GM12891 (cell line): ENCODE measurements around the gene ADGRG1.

Experiments
- DNase-seq: peaks from one replicate; pipeline ENCODE4 v3.0.0; 2011; ENCODE audit warnings: low spot score; ENCODE audit not compliant: insufficient read length
- FAIRE-seq: peaks from 2 replicates; lab custom pipeline; 2011; peaks lifted over from hg19 to GRCh38; lab: Jason Lieb, UNC
- PAX5 ChIP-seq: IDR thresholded peaks from 2 replicates; pipeline ENCODE4 v1.6.1; 2011; ENCODE audit warnings: low read length, moderate library complexity, mild to moderate bottlenecking; ENCODE audit not compliant: insufficient read depth, severe bottlenecking
- POLR2A ChIP-seq: IDR thresholded peaks from 2 replicates; pipeline ENCODE4 v1.6.1; 2011; ENCODE audit warnings: low read depth, low read length, control low read depth
- POLR2AphosphoS5 ChIP-seq: IDR thresholded peaks from 2 replicates; pipeline ENCODE4 v1.6.1; 2011; ENCODE audit warnings: low read depth, low read length, control low read depth
- POU2F2 ChIP-seq: IDR thresholded peaks from 2 replicates; pipeline ENCODE4 v1.6.1; 2011; ENCODE audit warnings: low read depth, mild to moderate bottlenecking, control low read depth, low read length, moderate library complexity
- SPI1 ChIP-seq: IDR thresholded peaks from 2 replicates; pipeline ENCODE4 v1.6.1; 2011; ENCODE audit warnings: low read depth, low read length, control low read depth
- TAF1 ChIP-seq: IDR thresholded peaks from 2 replicates; pipeline ENCODE4 v1.6.1; 2011; ENCODE audit warnings: low read depth, low read length, control low read depth

The ADGRG1 gene

GRCh38 chr16:57661936-57662906, 33.8 kb downstream of the ADGRG1 start:
- DNase-seq (no peak), FAIRE-seq (no peak)
- TF ChIP-seq PAX5 (no peak), POU2F2 (no peak), SPI1 (no peak), TAF1 (no peak), POLR2AphosphoS5 (no peak), POLR2A (no peak)

GRCh38 chr16:57663436-57663835, 35.0 kb downstream of the ADGRG1 start:
- FAIRE-seq, result no peak
- TF ChIP-seq POLR2A (no peak), TAF1 (no peak)
- DNase-seq, result no peak

- no peak for TF ChIP-seq SPI1
- TF ChIP-seq PAX5, result no peak
- TF ChIP-seq POLR2AphosphoS5, result no peak
- no peak for TF ChIP-seq TAF1
- no peak for TF ChIP-seq POLR2A
- no peak for TF ChIP-seq POU2F2
- FAIRE-seq (no peak), DNase-seq (no peak)
These were observed 35.7 kb downstream of the ADGRG1 start for GRCh38 chr16:57663917-57664661.

GRCh38 chr16:57664662-57665025, 36.2 kb downstream of the ADGRG1 start:
- TF ChIP-seq SPI1 (no peak), TAF1 (no peak), POLR2AphosphoS5 (no peak), POU2F2 (no peak), POLR2A (no peak), PAX5 (no peak)
- no peak for FAIRE-seq
- no peak for DNase-seq

- no peak for TF ChIP-seq POLR2A
- no peak for TF ChIP-seq TAF1
- no peak for TF ChIP-seq PAX5
- TF ChIP-seq POLR2AphosphoS5, result no peak
- TF ChIP-seq SPI1, result no peak
- TF ChIP-seq POU2F2, result no peak
- DNase-seq (no peak), FAIRE-seq (no peak)
These were observed 37.1 kb downstream of the ADGRG1 start for GRCh38 chr16:57665541-57665940.

- no peak for FAIRE-seq
- DNase-seq, result no peak
- TF ChIP-seq POLR2AphosphoS5 (no peak), POU2F2 (no peak), TAF1 (no peak), SPI1 (no peak), PAX5 (no peak), POLR2A (no peak)
These were observed 38.1 kb downstream of the ADGRG1 start for GRCh38 chr16:57666353-57667047.

GRCh38 chr16:57667048-57667525, 38.7 kb downstream of the ADGRG1 start:
- no peak for FAIRE-seq
- DNase-seq, result no peak
- TF ChIP-seq TAF1, result no peak
- TF ChIP-seq POU2F2, result no peak
- no peak for TF ChIP-seq POLR2A
- no peak for TF ChIP-seq PAX5
- TF ChIP-seq SPI1, result no peak
- no peak for TF ChIP-seq POLR2AphosphoS5

- TF ChIP-seq POLR2AphosphoS5, result no peak
- TF ChIP-seq SPI1, result no peak
- TF ChIP-seq PAX5, result no peak
- TF ChIP-seq POU2F2, result no peak
- no peak for TF ChIP-seq POLR2A
- no peak for TF ChIP-seq TAF1
- FAIRE-seq (no peak), DNase-seq (no peak)
These were observed 39.3 kb downstream of the ADGRG1 start for GRCh38 chr16:57667526-57668262.

- FAIRE-seq (no peak), DNase-seq (no peak)
- TF ChIP-seq POLR2A (no peak), SPI1 (no peak), PAX5 (no peak), TAF1 (no peak), POU2F2 (no peak), POLR2AphosphoS5 (no peak)
These were observed 39.8 kb downstream of the ADGRG1 start, which contains the start of gene ADGRG3 for GRCh38 chr16:57668263-57668571. Gene ADGRG3, plus strand, starts transcription at chr16:57668306. Its CDS starts 42 bp downstream, at chr16:57668348.
